K562 (cell line): ENCODE data around the gene LRRC1. TPM values are rescaled to one million over a fixed set of nuclear protein-coding genes. Genes with fewer than 3 reads are reported as not detected.

Source experiments
- ATAC-seq: fragments of 200-7000 bp; cut with Tn5 transposase; 3 replicates; pipeline ENCODE4 v1.9.1; 2020; ENCODE audit warnings: moderate library complexity
- BruUV-seq: library from RNA; stranded (reverse); fragments of 400-500 nt; replicated peaks from 2 replicates; lab custom pipeline; 2021; lab: Mats Ljungman, UMichigan
- CTCF ChIA-PET: fragments of 300-600 bp; formaldehyde crosslinking; extraction: SDS; loops from one replicate; lab custom pipeline; 2021; ENCODE audit warnings: low intra/inter-chr PET ratio; lab: Yijun Ruan, JAX
- POLR2A ChIA-PET: fragments of 300-600, 350-650 bp; sonication (Branson Sonifier 250); formaldehyde crosslinking; extraction: SDS; loops from one replicate; lab custom pipeline; 2021; ENCODE audit warnings: antibody characterized with exemption, inconsistent platforms; lab: Yijun Ruan, JAX
- DNase-seq, 4 experiments: peaks; one replicate each; pipeline versions ENCODE4 v3.0.0 to v3.0.0-alpha.2; 2011 to 2018; ENCODE audit warnings: low spot score in 3 of 4, mixed read lengths in 3 of 4; ENCODE audit errors: extremely low read depth in 1 of 4
- FAIRE-seq: peaks from 2 replicates; lab custom pipeline; 2011; peaks lifted over from hg19 to GRCh38; lab: Jason Lieb, UNC
- H2AFZ ChIP-seq: 2 replicates; pipeline ENCODE4 v1.6.0; 2011; ENCODE audit warnings: low read depth, low read length, control low read depth, inconsistent platforms
- H3K27ac ChIP-seq: fragments of 200-600 bp; 3 replicates; pipeline ENCODE4 v1.8.0; 2011; ENCODE audit warnings: low read depth, mild to moderate bottlenecking, control low read depth, inconsistent platforms, low read length, moderate library complexity, mixed read lengths; ENCODE audit errors: extremely low read depth
- H3K27me3 ChIP-seq, 2 experiments: fragments of 300-600 bp in 1 of 2; 2 replicates in 1 of 2; 3 replicates in 1 of 2; pipeline versions ENCODE4 v1.6.0 to v1.8.0; 2011; ENCODE audit warnings: inconsistent platforms in 2 of 2, low read length in 2 of 2, mild to moderate bottlenecking in 1 of 2, mixed read lengths in 1 of 2, moderate library complexity in 1 of 2; ENCODE audit not compliant: control insufficient read depth in 2 of 2, insufficient read depth in 2 of 2
- H3K36me3 ChIP-seq: fragments of 300-600 bp; 3 replicates; pipeline ENCODE4 v1.8.0; 2011; ENCODE audit warnings: mild to moderate bottlenecking, low read length, inconsistent platforms; ENCODE audit not compliant: control insufficient read depth, insufficient read depth
- H3K4me1 ChIP-seq, 2 experiments: fragments of 200-600 bp in 1 of 2; replicated peaks in 1 of 2; 2 replicates in 1 of 2; 3 replicates in 1 of 2; pipeline versions ENCODE4 v1.5.1 to v1.8.0; 2011; ENCODE audit warnings: inconsistent platforms in 2 of 2, low read length in 2 of 2, mild to moderate bottlenecking in 1 of 2, mixed read lengths in 1 of 2, moderate library complexity in 1 of 2; ENCODE audit not compliant: control insufficient read depth in 2 of 2, insufficient read depth in 2 of 2
- H3K4me2 ChIP-seq: 2 replicates; pipeline ENCODE4 v1.6.1; 2011; ENCODE audit warnings: low read length, control low read depth, inconsistent platforms, mixed read lengths; ENCODE audit not compliant: insufficient read depth
- H3K4me3 ChIP-seq: fragments of 200-600 bp; sonication (generic), shearing (Covaris generic); 2 replicates; pipeline ENCODE4 v1.5.1; 2016; ENCODE audit warnings: control low read depth, inconsistent platforms
- H3K79me2 ChIP-seq: fragments of 200-600 bp; 3 replicates; pipeline ENCODE4 v1.8.0; 2011; ENCODE audit warnings: low read length, inconsistent platforms; ENCODE audit not compliant: control insufficient read depth, insufficient read depth
- H3K9ac ChIP-seq, 2 experiments: 2 replicates each; pipeline versions ENCODE4 v1.6.0 to v1.6.1; 2011; ENCODE audit warnings: low read depth in 2 of 2, low read length in 2 of 2, control low read depth in 1 of 2, inconsistent platforms in 1 of 2, mild to moderate bottlenecking in 1 of 2, mixed read lengths in 1 of 2; ENCODE audit not compliant: insufficient read depth in 1 of 2
- H3K9me1 ChIP-seq: one replicate; pipeline ENCODE4 v1.6.0; 2011; ENCODE audit warnings: inconsistent platforms, mild to moderate bottlenecking, low read length, moderate library complexity; ENCODE audit not compliant: control insufficient read depth, insufficient read depth
- H3K9me3 ChIP-seq: replicated peaks from 2 replicates; pipeline ENCODE4 v1.5.1; 2011; ENCODE audit warnings: low read depth, low read length, inconsistent platforms; ENCODE audit not compliant: control insufficient read depth, insufficient read depth
- H4K20me1 ChIP-seq: replicated peaks from 2 replicates; pipeline ENCODE4 v1.6.1; 2011; ENCODE audit warnings: low read length, inconsistent platforms, mixed read lengths; ENCODE audit not compliant: control insufficient read depth, insufficient read depth
- ELF1 ChIP-seq: fragments of 200-800 bp; sonication (Bioruptor generic); IDR thresholded peaks from 2 replicates; pipeline ENCODE4 v1.6.1; 2016; ENCODE audit warnings: missing genetic modification characterization, missing compliant biosample characterization
- ELF4 ChIP-seq: fragments of 450-650 bp; formaldehyde crosslinking; IDR thresholded peaks from 2 replicates; pipeline ENCODE4 v1.4.0; 2022; ENCODE audit warnings: missing genetic modification characterization
- FOS ChIP-seq: IDR thresholded peaks from 3 replicates; pipeline ENCODE4 v1.6.1; 2011; ENCODE audit not compliant: insufficient read length; ENCODE audit errors: extremely low read depth
- FOXA1 ChIP-seq: fragments of 450-650 bp; IDR thresholded peaks from 2 replicates; pipeline ENCODE4 v1.6.1; 2016; ENCODE audit warnings: mild to moderate bottlenecking, borderline replicate concordance
- HDAC6 ChIP-seq: IDR thresholded peaks from 2 replicates; pipeline ENCODE4 v1.6.1; 2012; ENCODE audit warnings: low read depth, mild to moderate bottlenecking, control low read depth, inconsistent platforms, low read length, moderate library complexity
- LARP7 ChIP-seq: fragments of 450-650 bp; IDR thresholded peaks from 2 replicates; pipeline ENCODE4 v1.6.1; 2016
- LEF1 ChIP-seq: fragments of 450-650 bp; IDR thresholded peaks from 2 replicates; pipeline ENCODE4 v1.6.1; 2016; ENCODE audit warnings: mild to moderate bottlenecking
- RBM39 ChIP-seq: fragments of 200-400 bp; formaldehyde crosslinking; optimal IDR thresholded peaks from 2 replicates; pipeline ENCODE3; 2018; ENCODE audit warnings: low read depth, low read length
- TAL1 ChIP-seq: fragments of 450-650 bp; IDR thresholded peaks from 2 replicates; pipeline ENCODE4 v1.6.1; 2016; ENCODE audit warnings: mild to moderate bottlenecking
- TBP ChIP-seq: optimal IDR thresholded peaks from 2 replicates; pipeline ENCODE3; 2011; ENCODE audit warnings: low read depth, low read length, improper control_type of control experiment
- TEAD1 ChIP-seq, 2 experiments: fragments of 450-650 bp in 1 of 2; sonication (generic) in 1 of 2; formaldehyde crosslinking; IDR thresholded peaks; 2 replicates each; pipeline versions ENCODE4 v1.4.0 to v1.8.0; 2020 to 2022; ENCODE audit warnings: mild to moderate bottlenecking in 2 of 2, missing genetic modification reagents in 1 of 2
- UBTF ChIP-seq, 2 experiments: IDR thresholded peaks; 2 replicates each; pipeline ENCODE4 v1.6.1; 2012; ENCODE audit warnings: improper control_type of control experiment in 2 of 2, low read depth in 2 of 2, low read length in 2 of 2, borderline replicate concordance in 1 of 2
- ZNF253 ChIP-seq: fragments of 250-450 bp; sonication (Bioruptor Pico); conservative IDR thresholded peaks from 2 replicates; pipeline ENCODE4 v1.6.1; 2021; ENCODE audit warnings: mild to moderate bottlenecking
- ZNF311 ChIP-seq: fragments of 250-450 bp; sonication (Bioruptor Pico); IDR thresholded peaks from 2 replicates; pipeline ENCODE4 v1.4.0; 2020; ENCODE audit warnings: mild to moderate bottlenecking, moderate library complexity
- WGBS: fragments of 100-300 bp; shearing (Covaris generic); methylation state at CpG from one replicate; pipeline ENCODE4 v1.1.6; 2016; ENCODE audit warnings: low coverage, mixed read lengths; ENCODE audit not compliant: insufficient coverage; ENCODE audit errors: missing lambda C conversion rate; 5-methylcytosine and 5-hydroxymethylcytosine counted together
- in situ Hi-C: fragments of 300-500 bp; cut with MboI; formaldehyde crosslinking; loops from 4 replicates; pipeline ENCODE4 v1.15.0; 2018; ENCODE audit warnings: inconsistent platforms, mixed read lengths
- intact Hi-C: fragments of 100-400 bp; cut with micrococcal nuclease; formaldehyde crosslinking; loops from 2 replicates; pipeline ENCODE4 v1.14.2; 2022
- polyA plus RNA-seq, 8 experiments: library from polyadenylated mRNA; depleted of rRNA in 4 of 8; stranded (reverse) in 5 of 8; unstranded in 3 of 8; fragments of >200 nt; fragmentation: Nextera tagmentation in 2 of 8; fragmentation: Illumina TruSeq in 1 of 8; extraction: Ambion mirVana in 2 of 8; extraction: Trizol in 1 of 8; gene quantifications; 2 replicates each; pipeline versions ENCODE4 v1.2.1 to v1.2.3, GENCODE V29; 2011 to 2014; ENCODE audit warnings: inconsistent platforms in 1 of 8, missing spikeins in 1 of 8
- total RNA-seq, 7 experiments: library from RNA; depleted of rRNA in 6 of 7; stranded (reverse); fragments of >200 nt in 6 of 7; fragmentation: Illumina TruSeq in 2 of 7; extraction: Trizol in 2 of 7; gene quantifications; 2 replicates each; pipeline versions ENCODE4 v1.2.1 to v1.2.3, GENCODE V29; 2011 to 2021; ENCODE audit warnings: low replicate concordance in 1 of 7
- TF ChIP-seq, protein P1 (sequence below): sonication (generic); formaldehyde crosslinking; IDR thresholded peaks from 2 replicates; pipeline ENCODE4 v1.8.1; 2022; ENCODE audit warnings: missing genetic modification reagents
- TF ChIP-seq, protein P2 (sequence below): conservative IDR thresholded peaks from 2 replicates; pipeline ENCODE4 v1.6.1; 2011; ENCODE audit warnings: low read depth, mild to moderate bottlenecking, low read length; ENCODE audit not compliant: control insufficient read depth

LRRC1 gene
- total and polyA plus RNA-seq, 9 of the 15 experiments (the other 6 are each of a cell fraction or from before 2014, with no cell fraction given), result not detected

- CTCF ChIA-PET, result no interaction called here
- H3K9me3 ChIP-seq, result no peaks in the 10 kb centered on the region
These were observed 14.9 kb downstream of the LRRC1 start for GRCh38 chr6:53809691-53810090.

More at GRCh38 chr6:53809691-53810090, 14.9 kb downstream of the LRRC1 start:
- no TSS peak for BruUV-seq
- no peaks in the 10 kb centered on the region for H3K9me1 ChIP-seq
- H3K27me3 ChIP-seq, result no peaks in the 10 kb centered on the region
- WGBS, result 0% methylated on average over 3 of the region's 3 CpGs
- ATAC-seq (no peak), DNase-seq (no peak), FAIRE-seq (no peak)
- no peaks in the 10 kb centered on the region for H4K20me1 ChIP-seq
- no peak for TF ChIP-seq HDAC6
- no peak for TF ChIP-seq UBTF (IDR thresholded peaks at IDR 0.05; ENCODE audit: borderline replicate concordance in 1 of 2, low read depth in 2 of 2, low read length in 2 of 2)
- no peak for TF ChIP-seq ZNF253 (CRISPR knock-in tag)
- TF ChIP-seq ZNF311 (CRISPR knock-in tag), result no peak
- TF ChIP-seq, protein P1, sequence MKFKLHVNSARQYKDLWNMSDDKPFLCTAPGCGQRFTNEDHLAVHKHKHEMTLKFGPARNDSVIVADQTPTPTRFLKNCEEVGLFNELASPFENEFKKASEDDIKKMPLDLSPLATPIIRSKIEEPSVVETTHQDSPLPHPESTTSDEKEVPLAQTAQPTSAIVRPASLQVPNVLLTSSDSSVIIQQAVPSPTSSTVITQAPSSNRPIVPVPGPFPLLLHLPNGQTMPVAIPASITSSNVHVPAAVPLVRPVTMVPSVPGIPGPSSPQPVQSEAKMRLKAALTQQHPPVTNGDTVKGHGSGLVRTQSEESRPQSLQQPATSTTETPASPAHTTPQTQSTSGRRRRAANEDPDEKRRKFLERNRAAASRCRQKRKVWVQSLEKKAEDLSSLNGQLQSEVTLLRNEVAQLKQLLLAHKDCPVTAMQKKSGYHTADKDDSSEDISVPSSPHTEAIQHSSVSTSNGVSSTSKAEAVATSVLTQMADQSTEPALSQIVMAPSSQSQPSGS (CRISPR knock-in tag), result no peak
- no peak for TF ChIP-seq FOXA1
- TF ChIP-seq FOS, result no peak
- no peak for TF ChIP-seq TBP
- no peak for TF ChIP-seq ELF1 (tag)
- TF ChIP-seq, protein P2, sequence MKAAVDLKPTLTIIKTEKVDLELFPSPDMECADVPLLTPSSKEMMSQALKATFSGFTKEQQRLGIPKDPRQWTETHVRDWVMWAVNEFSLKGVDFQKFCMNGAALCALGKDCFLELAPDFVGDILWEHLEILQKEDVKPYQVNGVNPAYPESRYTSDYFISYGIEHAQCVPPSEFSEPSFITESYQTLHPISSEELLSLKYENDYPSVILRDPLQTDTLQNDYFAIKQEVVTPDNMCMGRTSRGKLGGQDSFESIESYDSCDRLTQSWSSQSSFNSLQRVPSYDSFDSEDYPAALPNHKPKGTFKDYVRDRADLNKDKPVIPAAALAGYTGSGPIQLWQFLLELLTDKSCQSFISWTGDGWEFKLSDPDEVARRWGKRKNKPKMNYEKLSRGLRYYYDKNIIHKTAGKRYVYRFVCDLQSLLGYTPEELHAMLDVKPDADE, result no peak
- TF ChIP-seq TAL1, result no peak
- TF ChIP-seq TEAD1 (CRISPR knock-in tag; IDR thresholded peaks at IDR 0.05), result no peak
- TF ChIP-seq LARP7, result no peak
- no peak for TF ChIP-seq RBM39
- TF ChIP-seq ELF4 (CRISPR knock-in tag), result no peak
- no peak for TF ChIP-seq LEF1
- in situ Hi-C loops, result no loop called here
- H2AFZ ChIP-seq, result no peak overlapping the region
- POLR2A ChIA-PET, result no interaction called here
- no peak overlapping the region for H3K9ac ChIP-seq
- no peaks in the 10 kb centered on the region for H3K79me2 ChIP-seq
- no peak overlapping the region for H3K27ac ChIP-seq
- intact Hi-C loops, result no loop called here
- H3K36me3 ChIP-seq, result no peaks in the 10 kb centered on the region
- no peak overlapping the region for H3K4me2 ChIP-seq
- H3K4me3 ChIP-seq, result no peak overlapping the region
- H3K4me1 ChIP-seq, result no peaks in the 10 kb centered on the region
